Spinal cord (tissue), 10 donors: ENCODE measurements around the gene MYH9. TPM values are rescaled to one million over a fixed set of nuclear protein-coding genes. Genes with fewer than 3 reads are reported as not detected.
"Not testable (repeated sequence)": the region's sequence is repeated elsewhere in the genome, so short reads cannot be mapped to it uniquely, and the experiment has no call there.

Experiments
- DNase-seq, 6 donors: peaks; one replicate each; pipeline versions ENCODE4 v3.0.0 to v3.0.0-alpha.2; 2013 to 2015; ENCODE audit warnings: low spot score in 6 of 6, low read depth in 4 of 6
- H3K27ac ChIP-seq: one replicate; pipeline ENCODE4 v1.5.1; 2013; ENCODE audit warnings: low read depth, low read length, control low read depth
- H3K27me3 ChIP-seq: one replicate; pipeline ENCODE4 v1.6.1; 2013; ENCODE audit warnings: low read length; ENCODE audit not compliant: control insufficient read depth, insufficient read depth
- H3K36me3 ChIP-seq: one replicate; pipeline ENCODE4 v1.6.1; 2013; ENCODE audit warnings: low read length; ENCODE audit not compliant: control insufficient read depth, insufficient read depth
- H3K4me1 ChIP-seq: one replicate; pipeline ENCODE4 v1.6.1; 2013; ENCODE audit warnings: low read length; ENCODE audit not compliant: control insufficient read depth, insufficient read depth
- H3K4me3 ChIP-seq: one replicate; pipeline ENCODE4 v1.5.1; 2013; ENCODE audit warnings: low read depth, low read length, control low read depth
- H3K9me3 ChIP-seq: one replicate; pipeline ENCODE4 v1.6.1; 2013; ENCODE audit warnings: low read length; ENCODE audit not compliant: control insufficient read depth, insufficient read depth
- WGBS: methylation state at CpG from one replicate; pipeline ENCODE4 v1.1.5; 2013; ENCODE audit warnings: missing lambda C conversion rate; ENCODE audit not compliant: insufficient coverage; 5-methylcytosine and 5-hydroxymethylcytosine counted together
- polyA plus RNA-seq, 2 donors: library from polyadenylated mRNA; unstranded; fragments of 120-200 nt; gene quantifications; one replicate each; pipeline ENCODE4 v1.2.1, GENCODE V29; 2013; ENCODE audit not compliant: insufficient read length in 2 of 2
- total RNA-seq, 2 donors: library from RNA; depleted of rRNA in 1 of 2; stranded (reverse); fragments of 120-200 nt in 1 of 2; fragments of >200 nt in 1 of 2; gene quantifications; one replicate each; pipeline versions ENCODE4 v1.2.3 to v1.2.4, GENCODE V29; 2013 to 2014
- donor health status: healthy.

The MYH9 gene
- total and polyA plus RNA-seq, 4 donors, result 78.7 to 122 (median 88.2) TPM

DNA sequence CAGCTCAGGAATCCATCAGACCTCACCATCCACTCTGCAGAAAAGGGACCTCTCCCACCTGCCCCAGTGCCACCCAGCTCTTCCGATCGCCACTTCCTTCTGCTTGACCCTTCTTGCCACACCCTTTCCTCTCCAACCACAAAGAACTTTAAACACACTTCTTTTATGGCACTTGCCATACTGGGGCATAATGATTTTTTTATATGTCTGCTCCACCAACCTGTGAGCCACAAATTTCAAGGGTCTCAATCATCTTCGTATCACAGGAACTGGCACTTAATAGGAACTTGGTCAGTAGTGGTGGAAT lies 11.7 kb upstream of the MYH9 start:
- Histone ChIP-seq H3K27ac (no peak overlapping the region), H3K27me3 (no peaks in the 10 kb centered on the region), H3K9me3 (no peaks in the 10 kb centered on the region), H3K4me3 (no peak overlapping the region), H3K36me3 (no peaks in the 10 kb centered on the region), H3K4me1 (no peaks in the 10 kb centered on the region)
- DNase-seq, result no peak
- WGBS, result 94% methylated on average over 2 of the region's 3 CpGs

DNA sequence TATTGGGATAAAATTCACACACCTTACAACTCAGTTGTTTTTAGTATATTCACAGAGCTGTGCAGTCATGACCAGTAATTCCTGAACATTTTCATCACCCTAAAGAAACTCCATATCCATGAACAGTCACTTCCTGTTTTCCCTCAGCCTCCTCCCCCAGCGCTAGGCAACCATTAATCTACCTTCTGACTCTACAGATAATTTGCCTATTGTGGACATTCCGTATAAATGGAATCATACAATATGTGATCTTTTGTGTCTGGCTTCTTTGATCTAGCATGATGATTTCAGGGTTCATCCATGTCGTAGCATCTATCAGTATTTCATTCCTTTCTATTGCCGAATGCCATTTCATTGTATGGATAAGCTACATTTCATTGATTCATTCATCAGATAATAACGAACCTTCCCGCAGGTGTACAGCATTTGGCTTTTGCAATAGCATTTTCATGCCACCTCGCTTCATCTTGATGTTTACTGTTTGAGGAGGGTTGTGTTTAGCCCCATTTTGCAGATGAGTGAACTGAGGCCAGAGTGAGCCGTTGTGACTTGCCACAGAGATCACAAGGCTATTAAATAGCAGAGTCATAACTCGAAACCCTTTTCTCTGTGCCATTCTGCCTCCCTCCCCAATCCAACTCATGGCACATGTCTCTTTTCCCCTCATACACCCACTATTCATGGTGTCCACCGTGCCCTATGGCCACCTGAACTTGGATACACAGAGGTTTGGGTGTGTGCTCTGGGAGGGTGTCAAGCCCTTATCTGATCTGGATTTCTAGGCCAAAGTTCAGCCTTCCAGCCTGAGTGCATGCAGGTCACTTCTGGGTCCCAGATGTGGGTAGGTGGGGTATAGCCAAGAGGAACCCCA lies 11.1 kb upstream of the MYH9 start:
- H3K27me3 ChIP-seq, result no peaks in the 10 kb centered on the region
- no peaks in the 10 kb centered on the region for H3K4me1 ChIP-seq
- 93% methylated on average over 5 of the region's 10 CpGs for WGBS
- no peaks in the 10 kb centered on the region for H3K36me3 ChIP-seq
- H3K9me3 ChIP-seq, result no peaks in the 10 kb centered on the region
- no peak overlapping the region for H3K27ac ChIP-seq
- DNase-seq, result no peak
- no peak overlapping the region for H3K4me3 ChIP-seq

DNA sequence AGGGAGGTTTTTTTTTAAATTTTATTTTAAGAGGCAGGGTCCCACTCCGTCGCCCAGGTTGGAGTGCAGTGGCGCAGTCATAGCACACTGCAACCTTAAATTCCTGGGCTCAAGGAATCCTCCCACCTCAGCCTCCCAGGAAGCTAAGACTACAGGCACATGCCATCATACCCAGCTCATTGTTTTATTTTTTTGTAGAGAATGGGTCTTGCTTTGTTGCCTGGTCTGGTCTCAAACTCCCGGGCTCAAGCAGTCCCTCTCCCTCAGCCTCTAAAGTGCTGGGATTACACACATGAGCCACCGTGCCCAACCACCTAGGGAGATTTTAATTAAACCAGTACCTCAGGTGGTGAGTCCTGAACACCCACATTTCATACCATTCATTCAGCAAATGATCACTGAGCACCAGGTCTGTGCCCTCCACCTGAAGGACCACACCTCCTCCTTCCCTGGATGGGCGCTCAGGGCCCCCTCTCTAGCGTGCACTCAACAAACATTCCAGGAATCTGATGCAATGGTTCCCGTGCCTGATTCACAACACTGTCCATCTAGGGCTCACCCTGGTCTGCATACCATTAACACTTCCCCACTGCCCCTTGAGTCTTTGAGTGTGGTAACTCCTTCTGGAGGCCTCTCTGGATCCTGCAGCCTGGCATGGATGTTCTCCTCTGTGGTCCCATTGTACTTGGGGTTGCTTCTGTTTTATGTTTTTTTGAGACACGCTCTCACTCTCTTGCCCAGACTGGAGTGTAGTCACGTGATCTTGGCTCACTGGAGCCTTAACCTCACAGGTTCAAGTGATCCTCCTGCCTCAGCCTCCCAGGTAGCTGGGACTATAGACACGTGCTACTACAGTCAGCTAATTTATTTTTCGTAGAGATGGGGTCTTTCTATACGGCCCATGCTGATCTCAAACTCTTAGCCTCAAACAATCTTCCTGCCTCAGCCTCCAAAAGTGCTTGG lies 9.6 kb upstream of the MYH9 start:
- H3K4me1 ChIP-seq, result no peaks in the 10 kb centered on the region
- no peak overlapping the region for H3K4me3 ChIP-seq
- no peak overlapping the region for H3K27ac ChIP-seq
- no peaks in the 10 kb centered on the region for H3K27me3 ChIP-seq
- no peaks in the 10 kb centered on the region for H3K9me3 ChIP-seq
- 86% methylated on average over 8 of the region's 13 CpGs for WGBS
- DNase-seq, result no peak
- H3K36me3 ChIP-seq, result no peaks in the 10 kb centered on the region

DNA sequence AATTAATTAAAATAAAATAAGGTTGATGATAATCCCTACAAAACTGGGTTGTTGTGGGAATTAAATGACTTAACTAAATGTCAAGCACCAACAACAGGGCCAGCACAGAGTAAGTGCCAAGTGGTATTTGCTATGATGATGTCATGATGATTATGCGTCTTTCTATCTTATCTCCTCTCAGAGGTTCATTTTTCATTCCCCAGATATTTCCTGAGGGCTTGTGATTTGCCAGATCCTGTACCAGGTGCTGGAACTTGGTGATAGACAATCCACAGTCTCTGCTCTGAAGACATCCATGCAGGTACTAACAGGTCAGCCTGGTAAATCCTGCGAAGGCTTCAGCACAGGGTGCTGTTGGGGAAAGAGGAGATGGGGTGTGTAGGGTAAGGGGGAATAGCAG lies 8.1 kb upstream of the MYH9 start:
- no peaks in the 10 kb centered on the region for H3K9me3 ChIP-seq
- no peak for DNase-seq
- H3K36me3 ChIP-seq, result no peaks in the 10 kb centered on the region
- WGBS, result 93% methylated on average over 1 of the region's 2 CpGs
- H3K27me3 ChIP-seq, result no peaks in the 10 kb centered on the region
- no peak overlapping the region for H3K27ac ChIP-seq
- H3K4me1 ChIP-seq, result no peaks in the 10 kb centered on the region
- H3K4me3 ChIP-seq, result no peak overlapping the region

DNA sequence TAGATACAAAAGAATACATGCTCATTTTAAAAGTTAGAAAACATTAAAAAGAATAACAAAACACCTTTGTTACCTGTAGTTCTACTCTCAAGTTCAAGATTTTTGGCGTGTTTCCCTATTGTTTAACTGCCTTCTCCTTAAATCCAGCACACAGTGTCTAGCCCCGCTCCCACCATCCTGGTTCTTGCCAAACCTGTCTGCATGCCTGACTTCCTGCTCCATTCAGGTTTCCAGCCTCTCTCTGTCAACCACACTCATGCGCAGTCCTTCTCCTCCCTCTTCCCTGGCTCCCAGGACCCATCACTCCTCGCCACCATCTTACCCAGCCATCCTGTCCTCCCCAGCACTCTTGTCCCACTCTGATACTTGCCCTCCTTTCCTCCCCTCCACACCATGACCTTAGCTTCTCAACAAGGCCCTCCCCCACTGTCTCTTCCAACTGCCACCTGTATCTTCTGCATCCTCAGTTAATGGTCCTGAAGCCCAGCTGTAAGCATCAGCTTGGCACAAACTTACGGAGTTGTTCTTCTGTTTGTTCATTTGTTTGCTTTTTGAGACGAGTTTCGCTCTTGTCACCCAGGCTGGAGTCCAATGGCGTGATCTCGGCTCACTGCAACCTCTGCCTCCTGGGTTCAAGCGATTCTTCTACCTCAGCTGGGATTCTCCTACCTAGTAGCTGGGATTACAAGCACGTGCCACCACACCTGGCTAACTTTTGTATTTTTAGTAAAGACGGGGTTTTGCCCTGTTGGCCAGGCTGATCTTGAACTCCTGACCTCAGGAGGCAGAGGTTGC lies 7.5 kb upstream of the MYH9 start:
- H3K4me3 ChIP-seq, result no peak overlapping the region
- no peaks in the 10 kb centered on the region for H3K9me3 ChIP-seq
- 90% methylated on average over 12 of the region's 12 CpGs for WGBS
- DNase-seq, result no peak
- no peaks in the 10 kb centered on the region for H3K4me1 ChIP-seq
- no peak overlapping the region for H3K27ac ChIP-seq
- no peaks in the 10 kb centered on the region for H3K36me3 ChIP-seq
- no peaks in the 10 kb centered on the region for H3K27me3 ChIP-seq

DNA sequence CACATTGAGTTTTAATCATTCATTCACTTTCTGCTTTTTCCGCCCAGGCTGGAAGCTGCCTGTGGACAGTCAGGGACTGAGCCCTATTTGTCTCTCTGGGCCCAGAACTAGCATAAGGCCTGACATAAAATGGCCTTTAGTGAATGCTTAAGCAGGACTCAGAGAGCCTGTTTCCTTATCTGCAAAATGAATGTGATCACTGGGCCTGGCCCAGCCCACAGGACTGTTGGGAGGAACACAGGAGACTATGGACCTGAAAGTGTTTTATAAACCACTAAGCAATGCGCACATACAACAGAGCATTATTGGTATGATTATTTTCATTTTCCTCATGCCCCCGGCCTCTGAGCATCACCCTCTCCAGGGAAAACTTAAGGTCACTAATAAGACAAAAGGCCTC lies 3.9 kb upstream of the MYH9 start:
- H3K27me3 ChIP-seq, result no peaks in the 10 kb centered on the region

DNA sequence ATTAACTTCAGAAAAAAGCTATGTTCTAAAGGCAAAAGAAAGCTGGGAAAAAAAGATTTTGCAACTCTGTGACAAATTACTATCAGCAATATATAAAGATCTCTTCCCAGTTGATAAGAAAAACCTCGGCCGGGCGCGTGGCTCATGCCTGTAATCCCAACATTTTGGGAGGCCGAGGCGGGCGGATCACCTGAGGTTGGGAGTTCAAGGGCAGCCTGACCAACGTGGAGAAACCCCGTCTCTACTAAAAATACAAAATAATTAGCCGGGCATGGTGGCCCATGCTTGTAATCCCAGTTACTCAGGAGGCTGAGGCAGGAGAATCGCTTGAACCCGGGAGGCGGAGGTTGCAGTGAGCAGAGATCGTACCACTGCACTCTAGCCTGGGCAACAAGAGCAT lies 1.4 kb upstream of the MYH9 start:
- peaks cover 20% of the 10 kb centered on the region for H3K4me1 ChIP-seq
- H3K9me3 ChIP-seq, H3K27ac ChIP-seq, H3K36me3 ChIP-seq, H3K27me3 ChIP-seq, H3K4me3 ChIP-seq, DNase-seq: not testable (repeated sequence)
- WGBS, result 89% methylated on average over 5 of the region's 14 CpGs

More for the DNA sequence above, 3.9 kb upstream of the MYH9 start:
- Histone ChIP-seq H3K36me3 (no peaks in the 10 kb centered on the region), H3K27ac (no peak overlapping the region), H3K9me3 (no peaks in the 10 kb centered on the region), H3K4me3 (no peak overlapping the region), H3K4me1 (peaks cover 3% of the 10 kb centered on the region)
- 68% methylated on average over 2 of the region's 3 CpGs for WGBS
- no peak for DNase-seq

DNA sequence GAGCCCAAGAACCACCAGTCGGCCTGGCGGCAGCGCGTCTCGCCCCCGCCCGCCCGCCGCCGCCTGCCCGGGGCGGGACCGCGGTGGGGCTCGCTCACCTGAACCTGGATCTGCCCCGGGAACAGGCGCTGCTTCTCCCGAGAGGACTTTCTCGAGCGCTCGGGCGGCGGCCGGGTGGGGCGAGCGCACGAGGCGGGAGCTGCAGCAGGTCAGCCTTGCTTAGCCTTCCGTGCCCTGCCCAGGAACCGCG lies 133 bp downstream of the MYH9 start:
- Histone ChIP-seq H3K4me3 (peak overlapping the region; percentile 59), H3K9me3 (no peaks in the 10 kb centered on the region), H3K4me1 (peaks cover 20% of the 10 kb centered on the region), H3K36me3 (no peaks in the 10 kb centered on the region), H3K27me3 (no peaks in the 10 kb centered on the region), H3K27ac (peak overlapping the region; percentile 78)
- WGBS, result 0% methylated on average over 31 of the region's 31 CpGs
- no peak for DNase-seq

DNA sequence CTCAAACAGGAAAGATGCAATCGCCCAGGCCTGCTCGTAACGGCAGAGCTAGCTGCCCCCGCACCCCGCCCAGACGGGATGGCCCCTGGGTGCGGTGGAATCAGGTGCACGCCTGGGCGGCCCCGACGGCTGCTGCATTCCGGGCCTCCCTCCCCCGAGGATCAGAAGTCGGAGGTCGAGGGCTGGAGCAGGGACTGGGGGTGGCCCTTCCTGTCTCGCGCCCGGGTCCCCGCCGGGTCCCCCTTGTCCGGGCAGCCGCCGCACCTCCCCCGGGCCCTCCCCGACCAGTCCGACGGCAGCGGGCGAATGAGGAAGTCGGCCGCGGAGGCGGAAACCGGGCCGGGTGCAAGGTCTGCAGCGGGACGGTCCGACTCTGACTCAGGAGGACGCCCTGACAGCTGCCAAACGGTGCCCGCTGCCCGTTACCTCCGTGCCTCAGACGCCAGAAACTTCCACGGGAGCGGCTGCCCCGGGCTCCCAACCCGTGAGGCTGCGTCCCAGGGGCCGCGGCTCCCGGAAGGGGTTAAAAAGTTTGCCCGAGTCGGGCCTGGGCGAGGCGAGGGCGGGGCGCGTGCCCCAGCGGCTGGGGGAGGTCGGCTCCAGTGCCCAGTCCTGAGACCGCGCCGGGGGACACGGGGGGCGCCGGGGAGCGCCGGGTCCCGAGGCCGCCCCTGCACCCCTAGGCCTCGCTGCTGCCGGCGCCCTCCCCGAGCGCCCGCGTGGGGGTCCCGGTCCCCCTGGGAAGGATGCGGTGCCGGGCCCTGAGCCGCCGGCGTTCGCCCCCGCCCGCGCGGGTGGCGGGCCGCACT lies 663 bp downstream of the MYH9 start:
- Histone ChIP-seq H3K9me3 (no peaks in the 10 kb centered on the region), H3K4me3 (peak overlapping the region; percentile 83), H3K4me1 (peaks cover 20% of the 10 kb centered on the region), H3K27ac (peak overlapping the region; percentile 93), H3K27me3 (no peaks in the 10 kb centered on the region), H3K36me3 (no peaks in the 10 kb centered on the region)
- peak in 1 of 6 donors; percentile 55 for DNase-seq
- WGBS, result under 1% methylated on average over 91 of the region's 91 CpGs
